Spleen (tissue), 11 donors: Measurements from ENCODE around the gene GTF2A1. TPM values are rescaled to one million over a fixed set of nuclear protein-coding genes. Genes with fewer than 3 reads are reported as not detected.

Source experiments
- DNase-seq: peaks from one replicate; pipeline ENCODE4 v3.0.0-alpha.2; 2020
- H3K27ac ChIP-seq, 8 donors: fragments of 200-600 bp; sonication (generic) in 7 of 8; 1 replicate in 4 of 8; 2 replicates in 4 of 8; pipeline versions ENCODE4 v1.5.0 to v1.8.0; 2016 to 2021; ENCODE audit warnings: inconsistent platforms in 4 of 8, mild to moderate bottlenecking in 4 of 8, moderate library complexity in 1 of 8
- H3K27me3 ChIP-seq, 7 donors: fragments of 200-600 bp; sonication (generic) in 6 of 7; replicated peaks in 1 of 7; 1 replicate in 4 of 7; 2 replicates in 3 of 7; pipeline versions ENCODE4 v1.5.0 to v1.8.0; 2016 to 2021; ENCODE audit warnings: inconsistent platforms in 3 of 7, mild to moderate bottlenecking in 1 of 7
- H3K36me3 ChIP-seq, 6 donors: fragments of 200-600 bp; sonication (generic) in 5 of 6; 1 replicate in 4 of 6; 2 replicates in 2 of 6; pipeline versions ENCODE4 v1.5.0 to v1.8.0; 2016 to 2021; ENCODE audit warnings: inconsistent platforms in 2 of 6
- H3K4me1 ChIP-seq, 6 donors: fragments of 200-600 bp; sonication (generic) in 5 of 6; 1 replicate in 3 of 6; 2 replicates in 3 of 6; pipeline versions ENCODE4 v1.5.0 to v1.8.0; 2016 to 2021; ENCODE audit warnings: inconsistent platforms in 3 of 6
- H3K4me3 ChIP-seq, 8 donors: fragments of 200-600 bp; sonication (generic) in 7 of 8; 1 replicate in 4 of 8; 2 replicates in 4 of 8; pipeline versions ENCODE4 v1.5.0 to v1.8.0; 2016 to 2021; ENCODE audit warnings: inconsistent platforms in 4 of 8, mild to moderate bottlenecking in 4 of 8, moderate library complexity in 2 of 8
- H3K9me3 ChIP-seq, 8 donors: fragments of 200-600 bp; sonication (generic) in 7 of 8; 1 replicate in 4 of 8; 2 replicates in 4 of 8; pipeline versions ENCODE4 v1.5.0 to v1.8.0; 2016 to 2021; ENCODE audit warnings: inconsistent platforms in 4 of 8
- POLR2A ChIP-seq, 3 donors: fragments of 450-650 bp; IDR thresholded peaks; one replicate each; pipeline ENCODE4 v1.5.1; 2017; ENCODE audit warnings: antibody characterized with exemption in 3 of 3, mild to moderate bottlenecking in 1 of 3
- POLR2AphosphoS5 ChIP-seq, 3 donors: sonication (generic); formaldehyde crosslinking; IDR thresholded peaks; one replicate each; pipeline ENCODE4 v1.5.1; 2017; ENCODE audit warnings: antibody characterized with exemption in 3 of 3
- WGBS, 5 donors: extraction: QIAGEN DNeasy Blood & Tissue Kit in 3 of 5; methylation state at CpG; one replicate each; pipeline versions ENCODE4 v1.1.5 to v1.1.7; 2013 to 2018; 5-methylcytosine and 5-hydroxymethylcytosine counted together
- intact Hi-C: fragments of 100-400 bp; cut with DNase I; formaldehyde crosslinking; loops from one replicate; pipeline ENCODE4 v1.15.0; 2023; ENCODE audit warnings: low total_unique reads
- polyA plus RNA-seq, 3 donors: library from polyadenylated mRNA; stranded (reverse); fragments of 200-250 nt; gene quantifications; one replicate each; pipeline ENCODE4 v1.2.1, GENCODE V29; 2013
- total RNA-seq, 7 donors: library from RNA; depleted of rRNA in 3 of 7; stranded (reverse); fragments of >200 nt in 3 of 7; fragmentation: NEBNext Ultra II Directional in 4 of 7; extraction: Animal tissue kit (Norgen Biotek cat#: 25700) in 4 of 7; gene quantifications; one replicate each; pipeline versions ENCODE4 v1.1.0 to v1.2.1, GENCODE V29; 2016 to 2021
- TF ChIP-seq, protein P1 (sequence below), 11 experiments: fragments of 200-600 bp in 7 of 11; fragments of 450-650 bp in 4 of 11; sonication (generic) in 4 of 11; IDR thresholded peaks in 8 of 11; conservative IDR thresholded peaks in 3 of 11; 1 replicate in 7 of 11; 2 replicates in 4 of 11; pipeline versions ENCODE4 v1.4.0 to v1.8.0; 2016 to 2021; ENCODE audit warnings: antibody characterized with exemption in 11 of 11, inconsistent platforms in 4 of 11, mild to moderate bottlenecking in 1 of 11
- donor health status: healthy with polysubstance abuse.
- donor health status: DM: no; HTN: no; CAD: no; lungs with moderate emphysema.
- donor health status: DM: no; HTN: no; CAD: no.
- donor health status: Bipolar disorder and iron deficiency.
- donor health status: healthy.
- donor health status: DM: no; HTN: no; CAD: no.
- donor health status: DM: yes; HTN: yes; CAD: no.

GTF2A1 gene
- total and polyA plus RNA-seq, 10 donors = 5.1 to 40.7 (median 27.5) TPM

GRCh38 chr14:81144824-81145603, 75.7 kb downstream of the GTF2A1 start:
- H3K27ac ChIP-seq = no peak overlapping the region

GRCh38 chr14:81143793-81144192, 77.0 kb downstream of the GTF2A1 start:
- no peaks in the 10 kb centered on the region for H3K36me3 ChIP-seq
- H3K4me3 ChIP-seq = no peak overlapping the region
- H3K4me1 ChIP-seq = peaks cover 0 to 8% (median 1%) of the 10 kb centered on the region in 6 donors
- no peak for DNase-seq
- H3K9me3 ChIP-seq = no peaks in the 10 kb centered on the region
- WGBS, 5 donors = 92 to 99% (median 97%) methylated on average over 8 of the region's 8 CpGs
- TF ChIP-seq POLR2A (IDR thresholded peaks at IDR 0.05) (no peak), POLR2AphosphoS5 (IDR thresholded peaks at IDR 0.05) (no peak)
- TF ChIP-seq, protein P1, sequence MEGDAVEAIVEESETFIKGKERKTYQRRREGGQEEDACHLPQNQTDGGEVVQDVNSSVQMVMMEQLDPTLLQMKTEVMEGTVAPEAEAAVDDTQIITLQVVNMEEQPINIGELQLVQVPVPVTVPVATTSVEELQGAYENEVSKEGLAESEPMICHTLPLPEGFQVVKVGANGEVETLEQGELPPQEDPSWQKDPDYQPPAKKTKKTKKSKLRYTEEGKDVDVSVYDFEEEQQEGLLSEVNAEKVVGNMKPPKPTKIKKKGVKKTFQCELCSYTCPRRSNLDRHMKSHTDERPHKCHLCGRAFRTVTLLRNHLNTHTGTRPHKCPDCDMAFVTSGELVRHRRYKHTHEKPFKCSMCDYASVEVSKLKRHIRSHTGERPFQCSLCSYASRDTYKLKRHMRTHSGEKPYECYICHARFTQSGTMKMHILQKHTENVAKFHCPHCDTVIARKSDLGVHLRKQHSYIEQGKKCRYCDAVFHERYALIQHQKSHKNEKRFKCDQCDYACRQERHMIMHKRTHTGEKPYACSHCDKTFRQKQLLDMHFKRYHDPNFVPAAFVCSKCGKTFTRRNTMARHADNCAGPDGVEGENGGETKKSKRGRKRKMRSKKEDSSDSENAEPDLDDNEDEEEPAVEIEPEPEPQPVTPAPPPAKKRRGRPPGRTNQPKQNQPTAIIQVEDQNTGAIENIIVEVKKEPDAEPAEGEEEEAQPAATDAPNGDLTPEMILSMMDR (IDR thresholded peaks at IDR 0.05 in 8 of 11, conservative IDR thresholded peaks at IDR 0.05 in 3 of 11) = no peak
- no peak overlapping the region for H3K27ac ChIP-seq
- intact Hi-C loops = no loop called here
- H3K27me3 ChIP-seq = no peaks in the 10 kb centered on the region

More at GRCh38 chr14:81144824-81145603, 75.7 kb downstream of the GTF2A1 start:
- no peak for DNase-seq
- TF ChIP-seq POLR2AphosphoS5 (IDR thresholded peaks at IDR 0.05) (no peak), POLR2A (IDR thresholded peaks at IDR 0.05) (no peak)
- TF ChIP-seq, protein P1 (IDR thresholded peaks at IDR 0.05 in 8 of 11, conservative IDR thresholded peaks at IDR 0.05 in 3 of 11) = no peak
- intact Hi-C loops = no loop called here
- 85 to 88% (median 86%) methylated on average over 3 of the region's 3 CpGs for WGBS, 5 donors
- Histone ChIP-seq H3K9me3 (no peaks in the 10 kb centered on the region), H3K27me3 (no peaks in the 10 kb centered on the region), H3K4me1 (peaks cover 0 to 8% (median 1%) of the 10 kb centered on the region in 6 donors), H3K4me3 (no peak overlapping the region), H3K36me3 (no peaks in the 10 kb centered on the region)

DNA sequence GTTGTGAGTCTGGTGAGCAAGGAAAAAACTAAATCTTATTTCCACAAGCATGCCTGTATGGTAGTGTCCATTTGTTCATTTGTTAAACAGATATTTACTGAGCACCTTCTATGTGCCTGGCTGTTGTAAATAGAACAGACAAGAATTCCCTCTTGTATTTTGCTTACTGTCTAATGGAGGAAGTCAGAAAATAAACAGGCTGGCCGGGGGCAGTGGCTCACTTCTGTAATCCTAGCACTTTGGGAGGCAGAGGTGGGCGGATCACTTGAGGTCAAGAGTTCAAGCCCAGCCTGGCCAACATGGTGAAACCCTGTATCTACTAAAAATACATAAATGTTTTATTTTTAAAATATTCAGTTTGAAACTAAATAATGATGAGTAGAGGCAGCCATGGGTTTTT, 79.3 kb downstream of the GTF2A1 start:
- 44 to 69% (median 60%) methylated on average over 2 of the region's 2 CpGs for WGBS, 5 donors
- TF ChIP-seq POLR2AphosphoS5 (IDR thresholded peaks at IDR 0.05) (no peak), POLR2A (IDR thresholded peaks at IDR 0.05) (no peak)
- TF ChIP-seq, protein P1 (IDR thresholded peaks at IDR 0.05 in 8 of 11, conservative IDR thresholded peaks at IDR 0.05 in 3 of 11) = no peak

GRCh38 chr14:81138429-81138828, 82.3 kb downstream of the GTF2A1 start:
- Histone ChIP-seq H3K4me1 (no peaks in the 10 kb centered on the region), H3K27me3 (no peaks in the 10 kb centered on the region), H3K4me3 (no peak overlapping the region), H3K9me3 (peaks cover 0 to 10% (median 0%) of the 10 kb centered on the region in 8 donors), H3K36me3 (no peaks in the 10 kb centered on the region), H3K27ac (no peak overlapping the region)
- intact Hi-C loops = no loop called here
- no peak for TF ChIP-seq POLR2AphosphoS5 (IDR thresholded peaks at IDR 0.05)
- TF ChIP-seq, protein P1 (IDR thresholded peaks at IDR 0.05 in 8 of 11, conservative IDR thresholded peaks at IDR 0.05 in 3 of 11) = no peak
- no peak for TF ChIP-seq POLR2A (IDR thresholded peaks at IDR 0.05)
- no peak for DNase-seq
- 88 to 92% (median 91%) methylated on average over 6 of the region's 6 CpGs for WGBS, 5 donors

More for the DNA sequence above, 79.3 kb downstream of the GTF2A1 start:
- no peaks in the 10 kb centered on the region for H3K4me1 ChIP-seq
- no peak overlapping the region for H3K4me3 ChIP-seq
- DNase-seq = no peak
- no peaks in the 10 kb centered on the region for H3K36me3 ChIP-seq
- intact Hi-C loops = no loop called here
- no peaks in the 10 kb centered on the region for H3K27me3 ChIP-seq
- H3K9me3 ChIP-seq = no peaks in the 10 kb centered on the region
- no peak overlapping the region for H3K27ac ChIP-seq
